CD4-positive, alpha-beta T cell (primary cell): Measurements from ENCODE around the gene BRD3OS. TPM values are rescaled to one million over a fixed set of nuclear protein-coding genes. Genes with fewer than 3 reads are reported as not detected.
A peak's percentile ranks its signal among the peaks of the same experiment; 100 is the strongest.
"Not testable (repeated sequence)": the region's sequence is repeated elsewhere in the genome, so short reads cannot be mapped to it uniquely, and the experiment has no call there.

Experiments used
- ATAC-seq: fragments of 200-7000 bp; cut with Tn5 transposase; one replicate; pipeline ENCODE4 v1.10.0; 2022; ENCODE audit warnings: mild to moderate bottlenecking; ENCODE audit not compliant: poor library complexity
- CTCF ChIA-PET: fragments of 350-600 bp; sonication (Branson Sonifier 250); formaldehyde crosslinking; loops from one replicate; lab custom pipeline; 2021; ENCODE audit warnings: antibody characterized with exemption, inconsistent platforms; lab: Charles Lee
- POLR2A ChIA-PET: fragments of 350-600 bp; sonication (Branson Sonifier 250); formaldehyde crosslinking; loops from one replicate; lab custom pipeline; 2021; ENCODE audit warnings: antibody characterized with exemption, inconsistent platforms; lab: Charles Lee
- DNase-seq, 14 experiments: peaks; one replicate each; pipeline ENCODE4 v3.0.0-alpha.2; 2013 to 2020; ENCODE audit warnings: mixed read lengths in 2 of 14
- H3K27ac ChIP-seq, 2 donors: one replicate each; pipeline versions ENCODE4 v1.5.1 to v1.7.0; 2013; ENCODE audit warnings: low read length in 2 of 2, low read depth in 1 of 2, mild to moderate bottlenecking in 1 of 2
- H3K27me3 ChIP-seq, 2 experiments: 1 replicate in 1 of 2; 2 replicates in 1 of 2; pipeline versions ENCODE4 v1.6.1 to v1.7.0; 2013; ENCODE audit warnings: low read length in 2 of 2, control low read depth in 1 of 2, mild to moderate bottlenecking in 1 of 2, moderate library complexity in 1 of 2; ENCODE audit not compliant: insufficient read depth in 2 of 2, control insufficient read depth in 1 of 2
- H3K36me3 ChIP-seq: one replicate; pipeline ENCODE4 v1.6.1; 2013; ENCODE audit warnings: low read length, control low read depth; ENCODE audit not compliant: insufficient read depth
- H3K4me1 ChIP-seq: one replicate; pipeline ENCODE4 v1.6.1; 2013; ENCODE audit warnings: low read length, control low read depth; ENCODE audit not compliant: insufficient read depth
- H3K4me3 ChIP-seq: one replicate; pipeline ENCODE4 v1.5.1; 2013; ENCODE audit warnings: mild to moderate bottlenecking, low read length, moderate library complexity
- H3K9me3 ChIP-seq, 2 experiments: 1 replicate in 1 of 2; 2 replicates in 1 of 2; pipeline versions ENCODE4 v1.6.1 to v1.7.0; 2013; ENCODE audit warnings: low read length in 2 of 2, mild to moderate bottlenecking in 2 of 2, control low read depth in 1 of 2, moderate library complexity in 1 of 2; ENCODE audit not compliant: control insufficient read depth in 1 of 2, insufficient read depth in 1 of 2
- H3K27ac Mint-ChIP-seq: one replicate; pipeline ENCODE4 v1.8.0; 2020; ENCODE audit warnings: mixed read lengths
- H3K27me3 Mint-ChIP-seq: one replicate; pipeline ENCODE4 v1.8.0; 2021; ENCODE audit warnings: mixed read lengths
- H3K36me3 Mint-ChIP-seq: one replicate; pipeline ENCODE4 v1.8.0; 2021; ENCODE audit warnings: low read depth, mixed read lengths
- H3K4me1 Mint-ChIP-seq: one replicate; pipeline ENCODE4 v1.8.0; 2021; ENCODE audit warnings: low read depth, mixed read lengths
- H3K4me3 Mint-ChIP-seq: one replicate; pipeline ENCODE4 v1.8.0; 2020; ENCODE audit warnings: mild to moderate bottlenecking, mixed read lengths
- H3K9me3 Mint-ChIP-seq: one replicate; pipeline ENCODE4 v1.8.0; 2020; ENCODE audit warnings: mixed read lengths
- intact Hi-C, 2 experiments: fragments of 100-400 bp; cut with DNase I in 1 of 2; cut with micrococcal nuclease in 1 of 2; formaldehyde crosslinking; loops; one replicate each; pipeline versions ENCODE4 v1.15.1 to v1.9.0; 2023 to 2025; cut with DNase I, micrococcal nuclease
- total RNA-seq, 174 experiments: library from RNA in 2 of 174; stranded (reverse) in 2 of 174; gene quantifications; one replicate each; pipeline ENCODE4 v1.2.3 and lab custom pipeline; 2021 to 2026
- TF ChIP-seq, protein P1 (sequence below): fragments of 200-600 bp; IDR thresholded peaks from one replicate; pipeline ENCODE4 v1.8.0; 2022; ENCODE audit warnings: antibody characterized with exemption, mild to moderate bottlenecking

BRD3OS gene
- total RNA-seq, 2 experiments from 2014 or later = 4.0 to 4.9 TPM

DNA sequence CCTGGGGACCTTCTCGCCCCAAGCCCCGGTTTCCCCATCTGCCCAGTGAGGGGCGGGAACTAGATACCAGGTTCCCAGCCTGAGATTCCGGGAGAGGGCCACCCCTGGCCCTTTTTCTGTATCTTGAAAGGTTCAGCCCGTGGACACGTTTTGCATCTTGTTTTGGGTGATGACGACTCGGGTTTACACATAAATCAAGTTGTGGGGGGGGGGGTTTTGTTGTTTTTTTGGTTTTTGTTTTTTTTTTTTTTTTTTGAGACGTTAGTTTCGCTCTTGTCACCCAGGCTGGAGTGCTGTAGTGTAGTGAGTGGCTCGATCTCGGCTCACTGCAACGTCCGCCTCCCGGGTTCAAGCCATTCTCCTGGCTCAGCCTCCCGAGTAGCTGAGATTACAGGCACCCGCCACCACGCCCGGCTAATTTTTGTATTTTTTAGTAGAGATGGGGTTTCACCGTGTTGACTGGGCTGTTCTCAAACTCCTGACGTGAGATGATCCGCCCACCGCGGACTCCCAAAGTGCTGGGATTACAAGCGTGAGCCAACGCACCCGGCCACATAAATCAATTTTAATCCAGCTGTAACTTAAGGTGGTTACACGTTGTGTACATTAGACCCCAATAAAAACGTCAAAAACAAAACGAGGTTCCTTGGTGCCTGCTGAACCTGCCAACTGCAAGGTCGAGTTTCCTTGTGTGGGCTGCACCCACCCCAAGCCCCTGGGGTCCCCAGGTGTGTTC lies 43.6 kb downstream of the BRD3OS start:
- Mint-ChIP-seq H3K4me1 (peaks cover 32% of the 10 kb centered on the region), H3K27ac (peak overlapping the region; percentile 98), H3K36me3 (peaks cover 16% of the 10 kb centered on the region), H3K27me3 (peaks cover 22% of the 10 kb centered on the region), H3K4me3 (peak overlapping the region; percentile 97), H3K9me3 (no peaks in the 10 kb centered on the region)
- H3K27ac ChIP-seq = peak overlapping the region; percentile 79 to 84
- H3K27me3 ChIP-seq = peaks cover 9 to 15% of the 10 kb centered on the region in 2 experiments
- ATAC-seq (peak; percentile 7), DNase-seq (peak in 1 of 14 experiments; percentile 13)
- H3K36me3 ChIP-seq = no peaks in the 10 kb centered on the region
- peaks cover 39% of the 10 kb centered on the region for H3K4me1 ChIP-seq
- no peaks in the 10 kb centered on the region for H3K9me3 ChIP-seq
- ChIA-PET CTCF (interaction anchor here (1.0 to 1.1 kb wide), 2 partner anchors 30 to 95 kb away, joined by 3 to 4 read pairs; partner anchors contain the start of gene RNU6ATAC), POLR2A (interaction anchor here (0.7 to 1.6 kb wide), 6 partner anchors 44 to 367 kb away, joined by 3 to 20 read pairs (median 4); partner anchors contain the start of genes RNU6ATAC and WDR5)
- TF ChIP-seq, protein P1, sequence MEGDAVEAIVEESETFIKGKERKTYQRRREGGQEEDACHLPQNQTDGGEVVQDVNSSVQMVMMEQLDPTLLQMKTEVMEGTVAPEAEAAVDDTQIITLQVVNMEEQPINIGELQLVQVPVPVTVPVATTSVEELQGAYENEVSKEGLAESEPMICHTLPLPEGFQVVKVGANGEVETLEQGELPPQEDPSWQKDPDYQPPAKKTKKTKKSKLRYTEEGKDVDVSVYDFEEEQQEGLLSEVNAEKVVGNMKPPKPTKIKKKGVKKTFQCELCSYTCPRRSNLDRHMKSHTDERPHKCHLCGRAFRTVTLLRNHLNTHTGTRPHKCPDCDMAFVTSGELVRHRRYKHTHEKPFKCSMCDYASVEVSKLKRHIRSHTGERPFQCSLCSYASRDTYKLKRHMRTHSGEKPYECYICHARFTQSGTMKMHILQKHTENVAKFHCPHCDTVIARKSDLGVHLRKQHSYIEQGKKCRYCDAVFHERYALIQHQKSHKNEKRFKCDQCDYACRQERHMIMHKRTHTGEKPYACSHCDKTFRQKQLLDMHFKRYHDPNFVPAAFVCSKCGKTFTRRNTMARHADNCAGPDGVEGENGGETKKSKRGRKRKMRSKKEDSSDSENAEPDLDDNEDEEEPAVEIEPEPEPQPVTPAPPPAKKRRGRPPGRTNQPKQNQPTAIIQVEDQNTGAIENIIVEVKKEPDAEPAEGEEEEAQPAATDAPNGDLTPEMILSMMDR = no peak
- intact Hi-C loops = loop anchor here (1.0 to 10.0 kb wide), 7 partner anchors 30 to 1836 kb away; partner anchors contain the start of genes BRD3OS (in 2 of the 2), RNU6ATAC (in 2 of the 2) and CAMSAP1 (in 1 of the 2)
- H3K4me3 ChIP-seq = peak overlapping the region; percentile 78

DNA sequence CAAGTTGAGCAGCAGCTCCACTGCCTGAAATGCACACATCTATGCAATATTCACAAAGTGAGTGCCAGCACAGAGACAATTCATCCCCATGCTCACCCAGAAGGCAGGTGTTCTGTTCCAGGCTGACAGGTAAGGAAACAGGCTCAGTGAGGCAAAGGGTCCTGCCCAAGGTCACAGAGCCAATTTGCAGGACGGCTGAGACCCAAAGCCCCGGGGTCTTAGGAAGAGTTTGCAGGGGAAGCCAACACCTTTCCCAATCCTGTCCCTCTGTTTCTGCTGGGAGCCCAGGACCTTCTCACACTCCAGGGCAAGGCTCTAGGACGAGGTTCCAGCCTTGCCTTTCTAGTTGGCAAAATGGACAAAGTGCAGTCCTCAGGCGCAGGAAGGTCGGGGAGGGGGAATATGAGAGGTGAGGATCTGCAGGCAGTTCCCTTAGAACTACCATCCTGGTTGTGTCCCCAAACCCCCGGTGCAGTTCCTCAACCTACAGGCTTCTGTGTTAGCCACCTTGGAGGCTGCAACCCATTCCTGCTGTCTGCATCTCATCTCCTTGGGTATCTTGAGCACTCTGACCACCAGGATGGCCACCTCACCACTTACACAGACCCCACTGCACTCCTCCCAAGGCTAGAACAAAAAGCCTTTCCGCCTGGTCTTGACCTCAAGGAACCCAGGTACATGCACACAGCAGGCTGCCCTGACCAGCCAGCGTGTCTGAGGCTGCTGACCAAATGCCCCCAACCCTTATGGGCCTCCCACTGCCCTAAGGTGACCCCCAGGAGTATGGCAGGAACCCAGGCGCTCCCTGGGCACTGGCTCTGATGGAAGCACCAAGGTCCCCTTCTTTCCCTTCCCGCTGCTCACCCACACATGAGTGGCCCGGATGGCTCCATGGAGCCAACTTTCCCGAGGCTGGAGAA lies 44.5 kb downstream of the BRD3OS start:
- Histone ChIP-seq H3K27ac (no peak overlapping the region), H3K4me1 (peaks cover 34% of the 10 kb centered on the region), H3K36me3 (no peaks in the 10 kb centered on the region), H3K27me3 (peaks cover 9 to 15% of the 10 kb centered on the region in 2 experiments), H3K4me3 (peak overlapping the region; percentile 78), H3K9me3 (no peaks in the 10 kb centered on the region)
- Mint-ChIP-seq H3K9me3 (peaks cover 3% of the 10 kb centered on the region), H3K4me1 (peaks cover 28% of the 10 kb centered on the region), H3K27ac (peak overlapping the region; percentile 98), H3K36me3 (peaks cover 20% of the 10 kb centered on the region), H3K4me3 (peak overlapping the region; percentile 97), H3K27me3 (peaks cover 28% of the 10 kb centered on the region)
- DNase-seq (peak in 1 of 14 experiments; percentile 25), ATAC-seq (no peak)
- intact Hi-C loops = loop anchor here (1.0 to 10.0 kb wide), 5 partner anchors 64 to 1835 kb away; partner anchors contain the start of genes CAMSAP1 (in 1 of the 2) and RNU6ATAC (in 1 of the 2)
- CTCF ChIA-PET = interaction anchor here (1.0 kb wide), 1 partner anchor 95 kb away, joined by 3 read pairs; the partner anchor contains the start of gene RNU6ATAC
- POLR2A ChIA-PET = interaction anchor here (1.4 to 1.6 kb wide), 4 partner anchors 66 to 368 kb away, joined by 4 to 20 read pairs (median 6); partner anchors contain the start of genes RNU6ATAC and WDR5
- TF ChIP-seq, protein P1 = no peak

DNA sequence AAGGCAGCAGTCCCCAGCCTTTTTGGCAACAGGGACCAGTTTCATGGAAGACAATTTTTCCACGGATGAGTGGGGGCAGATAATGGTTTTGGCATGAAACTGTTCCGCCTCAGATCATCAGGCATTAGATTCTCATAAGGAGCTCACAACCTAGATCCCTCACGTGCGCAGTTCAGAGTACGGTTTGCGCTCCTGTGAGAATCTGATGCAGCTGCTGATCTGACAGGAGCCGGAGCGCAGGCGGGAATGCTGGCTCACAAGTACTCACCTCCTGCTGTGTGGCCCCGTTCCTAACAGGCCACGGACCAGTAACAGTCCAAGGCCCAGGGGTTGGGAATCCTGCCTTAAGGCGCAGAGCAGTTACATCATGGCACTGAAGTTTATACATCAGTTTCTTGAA lies 45.9 kb downstream of the BRD3OS start:
- Histone ChIP-seq H3K4me1 (peaks cover 20% of the 10 kb centered on the region), H3K27ac (no peak overlapping the region), H3K27me3 (peaks cover 9 to 15% of the 10 kb centered on the region in 2 experiments), H3K4me3 (no peak overlapping the region), H3K36me3 (no peaks in the 10 kb centered on the region), H3K9me3 (peaks cover 0 to 9% of the 10 kb centered on the region in 2 experiments)
- TF ChIP-seq, protein P1 = no peak
- ChIA-PET POLR2A (no interaction called here), CTCF (no interaction called here)
- Mint-ChIP-seq H3K27me3 (peaks cover 30% of the 10 kb centered on the region), H3K27ac (peak overlapping the region; percentile 83), H3K4me1 (peaks cover 14% of the 10 kb centered on the region), H3K4me3 (peak overlapping the region; percentile 84), H3K9me3 (peaks cover 4% of the 10 kb centered on the region), H3K36me3 (peaks cover 16% of the 10 kb centered on the region)
- no peak for ATAC-seq
- intact Hi-C loops = loop anchor here in 1 of 2 experiments (2.0 kb wide), 1 partner anchor 76 kb away; no protein-coding TSS in a partner anchor
- peak in 1 of 14 experiments; percentile 17 for DNase-seq

DNA sequence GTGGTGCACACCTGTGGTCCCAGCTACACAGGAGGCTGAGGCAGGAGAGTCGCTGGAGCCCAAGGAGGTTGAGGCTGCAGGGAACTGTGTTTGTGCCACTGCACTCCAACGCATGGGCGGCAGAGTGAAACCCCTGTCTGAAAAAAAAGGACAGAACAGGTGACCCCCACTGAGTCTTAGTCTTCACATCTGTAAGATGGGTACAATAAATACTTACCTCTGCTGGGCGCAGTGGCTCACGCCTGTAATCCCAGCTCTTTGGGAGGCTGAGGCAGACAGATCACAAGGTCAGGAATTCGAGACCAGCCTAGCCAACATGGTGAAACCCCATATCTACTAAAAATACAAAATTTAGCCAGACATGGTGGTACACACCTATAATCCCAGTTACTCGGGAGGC lies 47.4 kb downstream of the BRD3OS start:
- H3K27ac Mint-ChIP-seq, H3K4me3 ChIP-seq, H3K4me1 Mint-ChIP-seq, H3K9me3 Mint-ChIP-seq, POLR2A ChIA-PET, H3K27ac ChIP-seq, DNase-seq, CTCF ChIA-PET, intact Hi-C loops, H3K36me3 ChIP-seq, H3K4me3 Mint-ChIP-seq, ATAC-seq: not testable (repeated sequence)
- peaks cover 6 to 13% of the 10 kb centered on the region in 2 experiments for H3K9me3 ChIP-seq
- Mint-ChIP-seq H3K36me3 (peaks cover 16% of the 10 kb centered on the region), H3K27me3 (peaks cover 33% of the 10 kb centered on the region)
- peaks cover 9 to 15% of the 10 kb centered on the region in 2 experiments for H3K27me3 ChIP-seq
- peaks cover 10% of the 10 kb centered on the region for H3K4me1 ChIP-seq
